MM.1S (cell line): ENCODE results near the gene LDLRAD4.
"Not testable (repeated sequence)": the region's sequence is repeated elsewhere in the genome, so short reads cannot be mapped to it uniquely, and the experiment has no call there.

ENCODE experiments used
- DNase-seq: peaks from one replicate; pipeline ENCODE4 v3.0.0-alpha.2; 2015
- H2AFZ ChIP-seq: fragments of 300-600 bp; sonication (generic); 2 replicates; pipeline ENCODE4 v1.6.0; 2016; ENCODE audit warnings: antibody characterized with exemption, low read length
- H3F3A ChIP-seq: fragments of 300-600 bp; sonication (generic); 2 replicates; pipeline ENCODE4 v1.6.1; 2016; ENCODE audit warnings: mild to moderate bottlenecking, antibody characterized with exemption, low read length, moderate library complexity, mixed read lengths; ENCODE audit not compliant: insufficient read depth
- H3K27ac ChIP-seq: fragments of 300-600 bp; sonication (generic); 2 replicates; pipeline ENCODE4 v1.5.1; 2016; ENCODE audit warnings: mild to moderate bottlenecking, low read length
- H3K27me3 ChIP-seq: fragments of 300-600 bp; sonication (generic); replicated peaks from 2 replicates; pipeline ENCODE4 v1.6.0; 2016; ENCODE audit warnings: low read length; ENCODE audit not compliant: insufficient read depth
- H3K36me3 ChIP-seq: fragments of 300-600 bp; sonication (generic); replicated peaks from 2 replicates; pipeline ENCODE4 v1.6.1; 2016; ENCODE audit warnings: mild to moderate bottlenecking, low read length, mixed read lengths; ENCODE audit not compliant: insufficient read depth
- H3K4me1 ChIP-seq: fragments of 300-600 bp; sonication (generic); 2 replicates; pipeline ENCODE4 v1.6.1; 2016; ENCODE audit warnings: low read length, mixed read lengths
- H3K4me2 ChIP-seq: fragments of 300-600 bp; sonication (generic); 2 replicates; pipeline ENCODE4 v1.6.0; 2016; ENCODE audit warnings: low read depth, low read length
- H3K4me3 ChIP-seq: fragments of 300-600 bp; sonication (generic); 2 replicates; pipeline ENCODE4 v1.5.1; 2016; ENCODE audit warnings: low read length, mixed read lengths
- H3K79me2 ChIP-seq: fragments of 300-600 bp; sonication (generic); 2 replicates; pipeline ENCODE4 v1.6.1; 2016; ENCODE audit warnings: mixed run types, low read length, mixed read lengths
- H3K9ac ChIP-seq: fragments of 300-600 bp; sonication (generic); 2 replicates; pipeline ENCODE4 v1.6.1; 2016; ENCODE audit warnings: low read length, mixed read lengths
- H3K9me2 ChIP-seq: fragments of 300-600 bp; sonication (generic); replicated peaks from 2 replicates; pipeline ENCODE4 v1.6.1; 2016; ENCODE audit warnings: mild to moderate bottlenecking, low read length, mixed read lengths; ENCODE audit not compliant: insufficient read depth
- H3K9me3 ChIP-seq: fragments of 300-600 bp; sonication (generic); replicated peaks from 2 replicates; pipeline ENCODE4 v1.6.1; 2016; ENCODE audit warnings: mild to moderate bottlenecking, low read length, mixed read lengths; ENCODE audit not compliant: insufficient read depth
- H4K20me1 ChIP-seq: fragments of 300-600 bp; sonication (generic); 2 replicates; pipeline ENCODE4 v1.6.1; 2016; ENCODE audit warnings: mild to moderate bottlenecking, low read length, moderate library complexity, mixed read lengths; ENCODE audit not compliant: insufficient read depth
- EZH2 ChIP-seq: fragments of 300-600 bp; sonication (generic); optimal IDR thresholded peaks from 2 replicates; pipeline ENCODE3; 2017; ENCODE audit warnings: low read depth, mild to moderate bottlenecking, antibody characterized with exemption, low read length, mixed read lengths
- EZH2phosphoT487 ChIP-seq: fragments of 300-600 bp; sonication (generic); IDR thresholded peaks from 2 replicates; pipeline ENCODE4 v1.6.1; 2018; ENCODE audit warnings: antibody characterized with exemption, low read length
- TF ChIP-seq, protein P1 (sequence below): fragments of 300-600 bp; sonication (generic); IDR thresholded peaks from 2 replicates; pipeline ENCODE4 v1.5.1; 2016; ENCODE audit warnings: antibody characterized with exemption, low read length, mixed read lengths

The LDLRAD4 gene

DNA sequence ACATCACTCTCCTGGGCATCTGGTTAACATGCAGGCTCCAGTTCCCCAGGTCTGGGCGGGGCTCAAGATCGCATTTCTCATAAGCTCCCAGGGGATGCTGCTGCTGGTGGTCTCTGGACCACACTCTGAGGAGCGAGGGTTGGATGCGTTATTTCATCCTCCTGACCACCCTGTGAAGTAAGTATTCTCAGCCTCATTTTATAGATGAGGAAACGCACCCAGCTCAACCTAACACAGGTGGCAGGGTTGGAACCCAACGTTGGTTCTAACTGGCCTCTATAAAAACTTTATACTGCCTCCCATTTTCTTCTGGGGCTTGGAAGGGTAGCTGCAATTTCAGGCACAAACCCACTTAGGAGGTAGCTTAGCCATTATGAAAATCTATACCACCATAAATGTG, 387.3 kb downstream of the LDLRAD4 start:
- Histone ChIP-seq H3F3A (peaks cover 5% of the 10 kb centered on the region; the same call in 1 of the 2 replicates), H3K9ac (no peak overlapping the region), H3K9me3 (no peaks in the 10 kb centered on the region), H3K4me2 (no peak overlapping the region), H3K4me1 (peaks cover 6% of the 10 kb centered on the region; the same call in 1 of the 2 replicates), H2AFZ (no peak overlapping the region), H3K79me2 (no peaks in the 10 kb centered on the region), H3K9me2 (no peaks in the 10 kb centered on the region), H3K36me3 (no peaks in the 10 kb centered on the region), H3K27ac (no peak overlapping the region), H4K20me1 (no peaks in the 10 kb centered on the region), H3K27me3 (no peaks in the 10 kb centered on the region), H3K4me3 (no peak overlapping the region)
- no peak for TF ChIP-seq EZH2phosphoT487
- no peak for TF ChIP-seq EZH2
- TF ChIP-seq, protein P1, sequence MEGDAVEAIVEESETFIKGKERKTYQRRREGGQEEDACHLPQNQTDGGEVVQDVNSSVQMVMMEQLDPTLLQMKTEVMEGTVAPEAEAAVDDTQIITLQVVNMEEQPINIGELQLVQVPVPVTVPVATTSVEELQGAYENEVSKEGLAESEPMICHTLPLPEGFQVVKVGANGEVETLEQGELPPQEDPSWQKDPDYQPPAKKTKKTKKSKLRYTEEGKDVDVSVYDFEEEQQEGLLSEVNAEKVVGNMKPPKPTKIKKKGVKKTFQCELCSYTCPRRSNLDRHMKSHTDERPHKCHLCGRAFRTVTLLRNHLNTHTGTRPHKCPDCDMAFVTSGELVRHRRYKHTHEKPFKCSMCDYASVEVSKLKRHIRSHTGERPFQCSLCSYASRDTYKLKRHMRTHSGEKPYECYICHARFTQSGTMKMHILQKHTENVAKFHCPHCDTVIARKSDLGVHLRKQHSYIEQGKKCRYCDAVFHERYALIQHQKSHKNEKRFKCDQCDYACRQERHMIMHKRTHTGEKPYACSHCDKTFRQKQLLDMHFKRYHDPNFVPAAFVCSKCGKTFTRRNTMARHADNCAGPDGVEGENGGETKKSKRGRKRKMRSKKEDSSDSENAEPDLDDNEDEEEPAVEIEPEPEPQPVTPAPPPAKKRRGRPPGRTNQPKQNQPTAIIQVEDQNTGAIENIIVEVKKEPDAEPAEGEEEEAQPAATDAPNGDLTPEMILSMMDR: no peak
- no peak for DNase-seq

DNA sequence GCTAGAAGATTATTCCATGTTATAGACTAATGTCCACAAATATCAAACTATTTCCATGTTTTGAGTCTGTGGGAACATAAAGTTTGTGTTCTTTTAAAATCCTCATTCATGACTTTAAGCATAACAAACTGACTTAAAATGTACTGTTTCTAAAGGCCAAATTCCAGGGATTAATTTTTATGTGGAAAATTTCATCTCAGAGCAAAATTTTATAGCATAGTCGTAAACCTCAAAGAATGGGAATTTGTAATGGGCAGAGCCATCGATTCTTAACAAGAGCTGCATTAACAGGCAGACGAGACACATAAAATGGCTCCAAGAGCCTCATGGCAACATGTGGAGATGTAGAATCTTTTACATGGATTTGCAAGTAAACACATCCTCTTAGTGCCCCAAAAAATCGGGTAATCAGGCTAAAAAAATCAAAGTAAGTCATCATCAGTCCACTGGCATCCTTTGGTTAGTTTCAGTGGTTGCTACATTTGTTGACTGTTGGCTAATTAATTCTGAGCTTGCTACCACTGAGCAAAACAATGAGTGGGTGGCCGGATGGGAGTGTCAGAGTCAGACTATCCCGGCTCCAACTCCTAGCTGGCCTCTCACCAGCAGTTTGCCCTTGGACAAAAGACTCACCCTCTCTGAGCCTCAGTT, 388.2 kb downstream of the LDLRAD4 start:
- Histone ChIP-seq H4K20me1 (no peaks in the 10 kb centered on the region), H3K36me3 (no peaks in the 10 kb centered on the region), H3F3A (peaks cover 12% of the 10 kb centered on the region), H3K4me2 (no peak overlapping the region), H3K9ac (no peak overlapping the region), H3K4me1 (peaks cover 10% of the 10 kb centered on the region; the same call in 1 of the 2 replicates), H3K79me2 (no peaks in the 10 kb centered on the region), H3K9me3 (no peaks in the 10 kb centered on the region), H3K9me2 (no peaks in the 10 kb centered on the region), H2AFZ (no peak overlapping the region), H3K27me3 (no peaks in the 10 kb centered on the region), H3K4me3 (no peak overlapping the region), H3K27ac (no peak overlapping the region)
- DNase-seq: peak; percentile 7
- TF ChIP-seq, protein P1: no peak
- TF ChIP-seq EZH2phosphoT487: no peak
- no peak for TF ChIP-seq EZH2

DNA sequence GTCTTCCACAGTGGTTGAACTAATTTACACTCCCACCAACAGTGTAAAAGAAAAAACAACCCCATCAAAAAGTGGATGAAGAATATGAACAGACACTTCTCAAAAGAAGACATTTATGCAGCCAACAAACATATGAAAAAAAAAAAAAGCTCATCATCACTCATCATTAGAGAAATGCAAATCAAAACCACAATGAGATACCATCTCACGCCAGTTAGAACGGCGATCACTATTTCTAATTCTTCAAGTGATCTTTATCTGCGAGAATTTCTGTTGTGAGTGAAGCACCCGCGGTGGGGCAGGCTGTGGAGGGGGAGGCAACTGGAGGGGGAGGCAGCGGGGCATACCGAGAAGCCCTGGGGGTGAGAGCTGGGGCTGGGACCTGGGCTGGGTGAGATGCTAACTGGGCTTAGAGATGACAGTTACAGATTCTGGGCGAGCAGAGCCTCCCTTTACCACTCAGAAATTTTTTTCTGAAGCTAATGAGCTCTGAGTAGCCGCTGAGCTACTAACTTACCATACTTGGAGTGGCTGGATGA, 389.5 kb downstream of the LDLRAD4 start:
- not testable (repeated sequence) for H3K4me3 ChIP-seq, H3K4me2 ChIP-seq, H3K27ac ChIP-seq, DNase-seq, H3K36me3 ChIP-seq, H3K27me3 ChIP-seq, H3K9ac ChIP-seq, H3K79me2 ChIP-seq, H3K9me3 ChIP-seq, H2AFZ ChIP-seq, H3K9me2 ChIP-seq, H4K20me1 ChIP-seq
- Histone ChIP-seq H3F3A (peaks cover 24% of the 10 kb centered on the region), H3K4me1 (peaks cover 19% of the 10 kb centered on the region)

DNA sequence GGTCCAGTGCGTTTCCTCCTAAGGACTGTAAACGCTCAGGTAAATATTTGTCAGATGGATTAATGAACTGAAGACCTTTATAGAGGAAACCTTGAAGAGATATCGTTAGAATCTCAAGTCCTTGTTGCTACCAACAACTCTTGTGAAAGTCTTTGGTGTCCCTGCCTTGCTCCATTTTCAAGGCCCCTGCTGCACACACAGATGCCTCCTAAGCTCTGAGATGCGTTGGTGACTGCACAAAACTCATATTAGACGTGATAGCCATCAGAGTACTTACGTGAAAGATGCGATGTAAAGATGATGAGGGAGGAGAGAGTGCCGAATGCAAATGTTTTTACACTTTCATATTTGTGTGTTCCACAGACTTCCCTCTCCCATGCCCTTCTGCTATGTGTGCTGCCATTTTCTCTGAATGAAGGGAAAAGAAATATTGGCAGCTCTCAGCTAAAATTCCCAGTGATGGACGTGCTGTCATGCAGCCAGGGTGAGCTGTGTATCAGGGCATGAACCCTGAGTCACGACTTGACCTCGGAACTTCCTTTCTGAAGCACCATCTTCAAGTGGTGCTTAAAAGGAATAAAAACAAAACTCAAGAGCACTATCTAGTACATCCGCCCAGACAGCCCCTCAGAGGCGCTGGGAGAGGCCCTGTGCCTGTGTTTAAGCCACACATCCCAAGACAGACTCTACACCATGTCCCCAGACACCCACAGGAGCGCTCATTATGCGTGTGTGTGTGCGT, 390.4 kb downstream of the LDLRAD4 start:
- Histone ChIP-seq H3K27me3 (no peaks in the 10 kb centered on the region), H3F3A (peaks cover 29% of the 10 kb centered on the region), H3K79me2 (no peaks in the 10 kb centered on the region), H3K4me3 (no peak overlapping the region), H3K27ac (no peak overlapping the region), H3K4me2 (no peak overlapping the region), H3K9me3 (no peaks in the 10 kb centered on the region), H2AFZ (no peak overlapping the region), H3K4me1 (peaks cover 28% of the 10 kb centered on the region), H4K20me1 (no peaks in the 10 kb centered on the region), H3K36me3 (no peaks in the 10 kb centered on the region), H3K9ac (no peak overlapping the region), H3K9me2 (no peaks in the 10 kb centered on the region)
- no peak for DNase-seq
- no peak for TF ChIP-seq EZH2phosphoT487
- no peak for TF ChIP-seq EZH2
- TF ChIP-seq, protein P1: no peak
